Kidney epithelial cell (primary cell): ENCODE results near the gene TASP1. TPM values are rescaled to one million over a fixed set of nuclear protein-coding genes. Genes with fewer than 3 reads are reported as not detected.

Experiments used
- DNase-seq: peaks from one replicate; pipeline ENCODE4 v3.0.0-alpha.2; 2010; ENCODE audit warnings: low read depth
- H3K27me3 ChIP-seq: 2 replicates; pipeline ENCODE4 v1.6.0; 2011; ENCODE audit warnings: low read length; ENCODE audit not compliant: control insufficient read depth, insufficient read depth
- H3K36me3 ChIP-seq: 2 replicates; pipeline ENCODE4 v1.5.1; 2011; ENCODE audit warnings: low read length; ENCODE audit not compliant: control insufficient read depth, insufficient read depth
- H3K4me3 ChIP-seq: 2 replicates; pipeline ENCODE4 v1.5.1; 2011; ENCODE audit warnings: low read depth, mild to moderate bottlenecking, control low read depth, low read length
- CTCF ChIP-seq: IDR thresholded peaks from 2 replicates; pipeline ENCODE4 v1.5.1; 2011; ENCODE audit warnings: mild to moderate bottlenecking, moderate library complexity, low read length, control low read depth, inconsistent platforms; ENCODE audit not compliant: insufficient read depth, poor library complexity, severe bottlenecking
- total RNA-seq: library from RNA; depleted of rRNA; stranded (reverse); fragments of >200 nt; gene quantifications from 2 replicates; pipeline ENCODE4 v1.2.3, GENCODE V29; 2015

Gene TASP1
- total RNA-seq, 1 donor from 2014 or later = 10.6 TPM

- TF ChIP-seq CTCF = no peak
- no peak for DNase-seq
- no peaks in the 10 kb centered on the region for H3K27me3 ChIP-seq
- H3K4me3 ChIP-seq = no peak overlapping the region
- no peaks in the 10 kb centered on the region for H3K36me3 ChIP-seq
These were observed 238.3 kb downstream of the TASP1 start for GRCh38 chr20:13400453-13400852.

GRCh38 chr20:13397300-13397724, 241.4 kb downstream of the TASP1 start:
- Histone ChIP-seq H3K4me3 (no peak overlapping the region), H3K27me3 (no peaks in the 10 kb centered on the region), H3K36me3 (no peaks in the 10 kb centered on the region)
- TF ChIP-seq CTCF = no peak
- no peak for DNase-seq

- no peak for TF ChIP-seq CTCF
- Histone ChIP-seq H3K4me3 (no peak overlapping the region), H3K36me3 (no peaks in the 10 kb centered on the region), H3K27me3 (no peaks in the 10 kb centered on the region)
- DNase-seq = no peak
These were observed 241.9 kb downstream of the TASP1 start for GRCh38 chr20:13396826-13397225.

GRCh38 chr20:13396022-13396421, 242.7 kb downstream of the TASP1 start:
- DNase-seq = no peak
- TF ChIP-seq CTCF = no peak

GRCh38 chr20:13395232-13395631, 243.5 kb downstream of the TASP1 start:
- H3K36me3 ChIP-seq = no peaks in the 10 kb centered on the region
- no peak for TF ChIP-seq CTCF
- no peak for DNase-seq
- no peaks in the 10 kb centered on the region for H3K27me3 ChIP-seq
- H3K4me3 ChIP-seq = no peak overlapping the region

More at GRCh38 chr20:13396022-13396421, 242.7 kb downstream of the TASP1 start:
- Histone ChIP-seq H3K4me3 (no peak overlapping the region), H3K36me3 (no peaks in the 10 kb centered on the region), H3K27me3 (no peaks in the 10 kb centered on the region)

GRCh38 chr20:13392391-13392790, 246.3 kb downstream of the TASP1 start:
- TF ChIP-seq CTCF = no peak
- no peak for DNase-seq
- Histone ChIP-seq H3K27me3 (no peaks in the 10 kb centered on the region), H3K36me3 (no peaks in the 10 kb centered on the region), H3K4me3 (no peak overlapping the region)
